GM12873 (cell line): ENCODE measurements around the gene RASGEF1B.

ENCODE experiments used
- CTCF ChIP-seq: IDR thresholded peaks from 2 replicates; pipeline ENCODE4 v1.5.1; 2012; ENCODE audit warnings: low read depth, mild to moderate bottlenecking, moderate library complexity, low read length, control low read depth; ENCODE audit not compliant: insufficient read depth; ENCODE audit errors: missing control alignments

RASGEF1B gene

GRCh38 chr4:81505726-81506125, 34.0 kb upstream of the RASGEF1B start:
- TF ChIP-seq CTCF = no peak

- no peak for TF ChIP-seq CTCF
Measured at GRCh38 chr4:81505004-81505598, 33.4 kb upstream of the RASGEF1B start.

- TF ChIP-seq CTCF = no peak
Measured at GRCh38 chr4:81504112-81505003, 32.7 kb upstream of the RASGEF1B start.

GRCh38 chr4:81503586-81503985, 31.9 kb upstream of the RASGEF1B start:
- TF ChIP-seq CTCF = no peak

GRCh38 chr4:81502564-81502963, 30.9 kb upstream of the RASGEF1B start:
- no peak for TF ChIP-seq CTCF

GRCh38 chr4:81499840-81500239, 28.1 kb upstream of the RASGEF1B start:
- no peak for TF ChIP-seq CTCF

- no peak for TF ChIP-seq CTCF
Measured at GRCh38 chr4:81498551-81499099, 26.9 kb upstream of the RASGEF1B start.
